Heart left ventricle (tissue), 13 donors: ENCODE results near the gene ABCB10.

Experiments
- CTCF ChIP-seq, 12 donors: fragments of 200-600 bp; sonication (generic) in 4 of 12; IDR thresholded peaks; one replicate each; pipeline versions ENCODE4 v1.5.0 to v1.8.0; 2018 to 2022; ENCODE audit warnings: antibody characterized with exemption in 12 of 12, mild to moderate bottlenecking in 5 of 12
- POLR2A ChIP-seq, 2 donors: fragments of 450-650 bp; IDR thresholded peaks; one replicate each; pipeline ENCODE4 v1.6.1; 2017; ENCODE audit warnings: antibody characterized with exemption in 2 of 2, mild to moderate bottlenecking in 2 of 2, moderate library complexity in 2 of 2
- donor health status: ischemic (EF 13 %, LVEDD 7.1; RV severe dilation, severe dysfunction).
- donor health status: DM: no; HTN: yes; CAD: no.
- donor health status: DM: no; HTN: no; CAD: no.
- donor health status: ischemic (EF 25% LVEDD 6.9; RV normal size, moderate dysfunction).
- donor health status: ischemic (EF 25% LVEDD 5.7; RV mildly dilated, moderate dysfunction).
- donor health status: ischemic (EF 35%, LVEDD 5.7; RV mildly dilated, moderate dysfunction).
- donor health status: nonischemic (EF 11% LVEDD 7.7; RV severe dilation, severe dysfunction).
- donor health status: DM: yes; HTN: yes; CAD: no.
- donor health status: PGD.
- donor health status: ischemic (EF 29% LVEDD 5.4; RV normal size, mild dysfunction).
- donor health status: nonischemic (EF 23%, LVEDD 6.1; RV moderate dilation, normal function).

GRCh38 chr1:229607370-229607769 lies 48.9 kb upstream of the ABCB10 start:
- TF ChIP-seq CTCF (IDR thresholded peaks at IDR 0.05) (no peak), POLR2A (IDR thresholded peaks at IDR 0.05) (no peak)
